ENCODE data around the gene EME1.
"Not testable (repeated sequence)": the region's sequence is repeated elsewhere in the genome, so short reads cannot be mapped to it uniquely, and the experiment has no call there.

Gene EME1

GRCh38 chr17:50420419-50421112 is 47.5 kb downstream of the EME1 start:
- in situ Hi-C loops (cut with MboI; ENCODE audit: low pct_unique_long_range_greater_than_20kb, low sequenced_read_pairs): no loop called here

GRCh38 chr17:50421308-50422051 is 48.5 kb downstream of the EME1 start:
- DNase-seq: peak; percentile 65

More at GRCh38 chr17:50420419-50421112, 47.5 kb downstream of the EME1 start:
- no peak for DNase-seq

GRCh38 chr17:50422738-50423137 is 49.7 kb downstream of the EME1 start:
- in situ Hi-C loops (cut with MboI; ENCODE audit: low pct_unique_long_range_greater_than_20kb, low sequenced_read_pairs): no loop called here
- no peak for DNase-seq

More at GRCh38 chr17:50421308-50422051, 48.5 kb downstream of the EME1 start:
- in situ Hi-C loops (cut with MboI; ENCODE audit: low pct_unique_long_range_greater_than_20kb, low sequenced_read_pairs): no loop called here

GRCh38 chr17:50423553-50424159 is 50.6 kb downstream of the EME1 start:
- in situ Hi-C loops (cut with MboI; ENCODE audit: low pct_unique_long_range_greater_than_20kb, low sequenced_read_pairs): no loop called here
- peak; percentile 85 for DNase-seq

GRCh38 chr17:50424246-50424995 is 51.4 kb downstream of the EME1 start:
- in situ Hi-C loops (cut with MboI; ENCODE audit: low pct_unique_long_range_greater_than_20kb, low sequenced_read_pairs): no loop called here
- no peak for DNase-seq

- DNase-seq: no peak
- in situ Hi-C loops (cut with MboI; ENCODE audit: low pct_unique_long_range_greater_than_20kb, low sequenced_read_pairs): no loop called here
Measured at GRCh38 chr17:50424996-50425681, 52.1 kb downstream of the EME1 start.

GRCh38 chr17:50425682-50426471 is 52.8 kb downstream of the EME1 start, which contains the start of gene ACSF2:
Gene ACSF2, plus strand, starts transcription at chr17:50426218. Its CDS starts 44 bp downstream, at chr17:50426262.
- in situ Hi-C loops (cut with MboI; ENCODE audit: low pct_unique_long_range_greater_than_20kb, low sequenced_read_pairs): no loop called here
- peak; percentile 57 for DNase-seq

- no peak for DNase-seq
- in situ Hi-C loops (cut with MboI; ENCODE audit: low pct_unique_long_range_greater_than_20kb, low sequenced_read_pairs): no loop called here
Measured at GRCh38 chr17:50426472-50426782, 53.4 kb downstream of the EME1 start.

- in situ Hi-C loops (cut with MboI; ENCODE audit: low pct_unique_long_range_greater_than_20kb, low sequenced_read_pairs): no loop called here
- DNase-seq: peak; percentile 59
Measured at GRCh38 chr17:50426814-50427787, 54.1 kb downstream of the EME1 start.

- DNase-seq; in situ Hi-C loops (cut with MboI; ENCODE audit: low pct_unique_long_range_greater_than_20kb, low sequenced_read_pairs): not testable (repeated sequence)
Measured at GRCh38 chr17:50428126-50428525, 55.1 kb downstream of the EME1 start.

GRCh38 chr17:50428831-50429424 is 55.9 kb downstream of the EME1 start:
- no peak for DNase-seq
- in situ Hi-C loops (cut with MboI; ENCODE audit: low pct_unique_long_range_greater_than_20kb, low sequenced_read_pairs): no loop called here

- in situ Hi-C loops (cut with MboI; ENCODE audit: low pct_unique_long_range_greater_than_20kb, low sequenced_read_pairs): no loop called here
- DNase-seq: no peak
Measured at GRCh38 chr17:50429793-50430192, 56.8 kb downstream of the EME1 start.
